ENCODE measurements around the gene HYKK.

DNA sequence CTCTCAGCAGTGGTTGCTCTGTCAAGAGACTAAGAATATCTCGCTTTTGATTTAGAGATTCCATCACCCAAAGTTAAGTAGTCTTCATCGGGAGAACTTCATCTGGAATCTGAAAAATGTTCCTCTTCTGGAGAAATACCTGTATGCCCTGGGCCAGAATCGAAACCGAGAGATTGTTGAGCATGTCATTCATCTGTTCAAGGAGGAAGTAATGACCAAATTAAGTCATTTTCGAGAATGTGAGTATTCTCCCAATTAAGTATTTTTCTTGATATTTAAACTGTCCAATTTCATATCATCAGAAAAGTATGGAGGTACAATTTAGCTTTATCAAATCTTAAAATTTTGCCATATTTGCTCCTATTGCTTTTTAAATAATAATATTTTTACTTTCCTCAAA lies 19.9 kb downstream of the HYKK start:
- TF ChIP-seq ZNF274 (IDR thresholded peaks at IDR 0.05; ENCODE audit: low read depth, low read length) (no peak), SUZ12 (IDR thresholded peaks at IDR 0.05; ENCODE audit: extremely low read depth, insufficient read depth, insufficient read length) (no peak), YY1 (IDR thresholded peaks at IDR 0.05; ENCODE audit: insufficient read depth, insufficient read length) (no peak)

Measured in NT2/D1 (cell line).